Posterior cingulate gyrus (tissue), 11 donors: Measurements from ENCODE around the gene DCST2.
"Not testable (repeated sequence)": the region's sequence is repeated elsewhere in the genome, so short reads cannot be mapped to it uniquely, and the experiment has no call there.

Experiments
- DNase-seq, 10 donors: peaks; one replicate each; pipeline versions ENCODE4 v3.0.0 to v3.0.0-alpha.2; 2020 to 2021; ENCODE audit warnings: mixed read lengths in 3 of 10
- intact Hi-C: fragments of 100-400 bp; cut with DNase I; formaldehyde crosslinking; loops from one replicate; pipeline ENCODE4 v1.15.1; 2023

DCST2 gene

GRCh38 chr1:154992721-154993571 lies 40.6 kb downstream of the DCST2 start:
- intact Hi-C loops, result no loop called here

GRCh38 chr1:154990276-154990675 lies 43.3 kb downstream of the DCST2 start:
- DNase-seq, result peak in 3 of 10 donors; percentile 20 to 64 (median 37)
- intact Hi-C loops, result no loop called here

More at GRCh38 chr1:154992721-154993571, 40.6 kb downstream of the DCST2 start:
- peak in 3 of 10 donors; percentile 9 to 37 (median 34) for DNase-seq

- peak in 1 of 10 donors; percentile 12 for DNase-seq
- intact Hi-C loops, result no loop called here
Observed at GRCh38 chr1:154989195-154989860, 44.3 kb downstream of the DCST2 start.

- peak in 2 of 10 donors; percentile 37 to 55 for DNase-seq
- intact Hi-C loops, result no loop called here
Observed at GRCh38 chr1:154988058-154988954, 45.3 kb downstream of the DCST2 start.

- intact Hi-C loops, result no loop called here
- DNase-seq, result peak in 1 of 10 donors; percentile 10
Observed at GRCh38 chr1:154987326-154987725, 46.3 kb downstream of the DCST2 start.

GRCh38 chr1:154986736-154987135 lies 46.8 kb downstream of the DCST2 start:
- DNase-seq, intact Hi-C loops: not testable (repeated sequence)

GRCh38 chr1:154983776-154984466 lies 49.7 kb downstream of the DCST2 start:
- DNase-seq, result peak in 2 of 10 donors; percentile 55 to 67
- intact Hi-C loops, result no loop called here

GRCh38 chr1:154982897-154983648 lies 50.5 kb downstream of the DCST2 start, which contains the start of gene FLAD1:
Gene FLAD1 (plus strand): TSS chr1:154983344. CDS start chr1:154983695, 351 bp downstream.
- intact Hi-C loops, result no loop called here
- peak; percentile 92 to 99 (median 94) for DNase-seq

- intact Hi-C loops, result no loop called here
- DNase-seq, result no peak
Observed at GRCh38 chr1:154982341-154982740, 51.2 kb downstream of the DCST2 start.

GRCh38 chr1:154978360-154978759 lies 55.2 kb downstream of the DCST2 start:
- DNase-seq, result no peak
- intact Hi-C loops, result loop anchor here (10.0 kb wide), 1 partner anchor 424 kb away; the partner anchor contains the start of gene UBE2Q1

GRCh38 chr1:154977762-154978161 lies 55.8 kb downstream of the DCST2 start:
- intact Hi-C loops, result loop anchor here (10.0 kb wide), 1 partner anchor 423 kb away; the partner anchor contains the start of gene UBE2Q1
- not testable (repeated sequence) for DNase-seq

GRCh38 chr1:154975409-154976059 lies 58.0 kb downstream of the DCST2 start:
- DNase-seq, result peak in 2 of 10 donors; percentile 71 to 79

GRCh38 chr1:154974808-154975408 lies 58.7 kb downstream of the DCST2 start:
- intact Hi-C loops, result loop anchor here (10.0 kb wide), 1 partner anchor 420 kb away; the partner anchor contains the start of gene UBE2Q1
- DNase-seq, result peak; percentile 79 to 96 (median 86)

More at GRCh38 chr1:154975409-154976059, 58.0 kb downstream of the DCST2 start:
- intact Hi-C loops, result loop anchor here (10.0 kb wide), 1 partner anchor 421 kb away; the partner anchor contains the start of gene UBE2Q1

GRCh38 chr1:154974102-154974807 lies 59.3 kb downstream of the DCST2 start, which contains the start of gene CKS1B:
Gene CKS1B (plus strand): TSS chr1:154974681. CDS start chr1:154974746, 65 bp downstream.
- intact Hi-C loops, result loop anchor here (10.0 kb wide), 1 partner anchor 419 kb away; the partner anchor contains the start of gene UBE2Q1
- DNase-seq, result peak; percentile 91 to 100 (median 96)

GRCh38 chr1:154973344-154974101 lies 60.1 kb downstream of the DCST2 start:
- intact Hi-C loops, result loop anchor here (10.0 kb wide), 1 partner anchor 419 kb away; the partner anchor contains the start of gene UBE2Q1

More at GRCh38 chr1:154973344-154974101, 60.1 kb downstream of the DCST2 start:
- peak; percentile 62 to 97 (median 80) for DNase-seq
